ENCODE data around the gene THEM4. TPM values are rescaled to one million over a fixed set of nuclear protein-coding genes. Genes with fewer than 3 reads are reported as not detected.
"Not testable (repeated sequence)": the region's sequence is repeated elsewhere in the genome, so short reads cannot be mapped to it uniquely, and the experiment has no call there.

Gene THEM4
- total RNA-seq, 4 donors from 2014 or later: 13.2 to 15.7 (median 14.3) TPM

- 94% methylated on average over 4 of the region's 4 CpGs for WGBS
- H3K27ac ChIP-seq (replicated peaks in 1 of 4); H3K9me3 ChIP-seq; intact Hi-C loops (cut with DNase I); H3K4me3 ChIP-seq; H3K4me1 ChIP-seq; DNase-seq (ENCODE audit: extremely low spot score); H3K27me3 ChIP-seq: not testable (repeated sequence)
- H3K36me3 ChIP-seq: peaks cover 0 to 16% (median 11%) of the 10 kb centered on the region in 4 donors
Measured at GRCh38 chr1:151883898-151884297, 25.4 kb downstream of the THEM4 start.

GRCh38 chr1:151882918-151883317, 26.4 kb downstream of the THEM4 start:
- H3K27ac ChIP-seq (replicated peaks in 1 of 4); H3K4me3 ChIP-seq; H3K4me1 ChIP-seq; H3K27me3 ChIP-seq; DNase-seq (ENCODE audit: extremely low spot score); H3K9me3 ChIP-seq; H3K36me3 ChIP-seq; intact Hi-C loops (cut with DNase I): not testable (repeated sequence)
- 92% methylated on average over 5 of the region's 5 CpGs for WGBS

GRCh38 chr1:151882466-151882865, 26.8 kb downstream of the THEM4 start:
- no peaks in the 10 kb centered on the region for H3K27me3 ChIP-seq
- no peak overlapping the region for H3K4me3 ChIP-seq
- no peak overlapping the region for H3K27ac ChIP-seq (replicated peaks in 1 of 4)
- WGBS: 96% methylated on average over 2 of the region's 2 CpGs
- H3K4me1 ChIP-seq: no peaks in the 10 kb centered on the region
- intact Hi-C loops (cut with DNase I): no loop called here
- no peak for DNase-seq (ENCODE audit: extremely low spot score)
- H3K9me3 ChIP-seq: no peaks in the 10 kb centered on the region
- TF ChIP-seq POLR2AphosphoS5 (IDR thresholded peaks at IDR 0.05) (no peak), CTCF (IDR thresholded peaks at IDR 0.05) (no peak), EP300 (IDR thresholded peaks at IDR 0.05) (no peak), POLR2A (IDR thresholded peaks at IDR 0.05; ENCODE audit: low read depth) (no peak)
- H3K36me3 ChIP-seq: peaks cover 0 to 5% (median 3%) of the 10 kb centered on the region in 4 donors

- TF ChIP-seq EP300 (IDR thresholded peaks at IDR 0.05) (no peak), CTCF (IDR thresholded peaks at IDR 0.05) (no peak), POLR2AphosphoS5 (IDR thresholded peaks at IDR 0.05) (no peak), POLR2A (IDR thresholded peaks at IDR 0.05; ENCODE audit: low read depth) (no peak)
Measured at GRCh38 chr1:151881479-151881878, 27.8 kb downstream of the THEM4 start.

GRCh38 chr1:151875419-151876097, 33.8 kb downstream of the THEM4 start:
- 97% methylated on average over 1 of the region's 1 CpG for WGBS
- Histone ChIP-seq H3K4me3 (no peak overlapping the region), H3K27ac (replicated peaks in 1 of 4) (no peak overlapping the region), H3K4me1 (peaks cover 0 to 4% (median 0%) of the 10 kb centered on the region in 4 donors), H3K36me3 (peaks cover 0 to 39% (median 15%) of the 10 kb centered on the region in 4 donors), H3K9me3 (no peaks in the 10 kb centered on the region), H3K27me3 (no peaks in the 10 kb centered on the region)
- no peak for DNase-seq (ENCODE audit: extremely low spot score)
- intact Hi-C loops (cut with DNase I): no loop called here
- TF ChIP-seq EP300 (IDR thresholded peaks at IDR 0.05) (no peak), CTCF (IDR thresholded peaks at IDR 0.05) (no peak)

More at GRCh38 chr1:151881479-151881878, 27.8 kb downstream of the THEM4 start:
- Histone ChIP-seq H3K4me3 (no peak overlapping the region), H3K36me3 (peaks cover 0 to 14% (median 1%) of the 10 kb centered on the region in 4 donors), H3K9me3 (no peaks in the 10 kb centered on the region), H3K27ac (replicated peaks in 1 of 4) (no peak overlapping the region), H3K27me3 (no peaks in the 10 kb centered on the region), H3K4me1 (no peaks in the 10 kb centered on the region)
- WGBS: 46% methylated on average over 2 of the region's 2 CpGs
- no peak for DNase-seq (ENCODE audit: extremely low spot score)
- intact Hi-C loops (cut with DNase I): no loop called here

GRCh38 chr1:151872776-151873175, 36.5 kb downstream of the THEM4 start:
- H3K4me1 ChIP-seq; H3K27ac ChIP-seq (replicated peaks in 1 of 4); H3K9me3 ChIP-seq; intact Hi-C loops (cut with DNase I); H3K4me3 ChIP-seq; DNase-seq (ENCODE audit: extremely low spot score); H3K27me3 ChIP-seq: not testable (repeated sequence)
- peaks cover 0 to 39% (median 15%) of the 10 kb centered on the region in 4 donors for H3K36me3 ChIP-seq
- WGBS: 79% methylated on average over 9 of the region's 9 CpGs
